GM15510 (cell line): Measurements from ENCODE around the gene ARG1.

ENCODE experiments used
- POLR2A ChIP-seq: IDR thresholded peaks from 3 replicates; pipeline ENCODE4 v1.6.1; 2011; ENCODE audit warnings: borderline replicate concordance; ENCODE audit not compliant: insufficient read length; ENCODE audit errors: extremely low read depth

ARG1 gene

DNA sequence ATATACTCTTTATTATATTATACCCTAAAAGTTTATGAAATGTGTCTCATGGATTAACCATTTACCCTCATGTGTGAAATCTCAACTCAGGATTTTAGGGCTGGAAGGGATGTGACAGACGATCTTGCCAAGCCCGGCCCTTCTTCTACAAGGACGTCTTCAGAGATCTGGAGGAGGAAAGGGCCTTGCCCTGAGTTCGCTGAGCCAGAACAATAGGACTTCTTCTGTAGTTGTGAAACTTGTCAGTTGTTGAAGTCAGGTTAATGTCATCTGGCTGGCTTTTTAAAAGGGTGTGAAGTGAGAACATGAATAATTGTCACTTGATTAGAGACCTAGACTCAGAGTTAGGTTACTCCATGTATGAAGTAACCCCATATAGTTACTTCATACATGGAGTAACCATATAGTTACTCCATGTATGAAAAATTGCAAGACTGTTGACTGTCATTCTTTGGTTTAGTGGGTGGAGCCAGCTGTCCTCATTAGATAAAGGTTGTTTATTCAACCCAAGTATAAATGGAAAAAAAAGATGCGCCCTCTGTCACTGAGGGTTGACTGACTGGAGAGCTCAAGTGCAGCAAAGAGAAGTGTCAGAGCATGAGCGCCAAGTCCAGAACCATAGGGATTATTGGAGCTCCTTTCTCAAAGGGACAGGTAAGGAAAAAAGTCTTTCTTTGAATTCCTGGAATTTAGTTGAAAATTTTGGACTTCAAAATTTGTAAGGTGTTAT lies at the start of gene ARG1:
ARG1 (plus strand) TSS at position 541 of the 730 bp plus-strand sequence; CDS start at position 598, 57 bp downstream.
- no peak for TF ChIP-seq POLR2A

DNA sequence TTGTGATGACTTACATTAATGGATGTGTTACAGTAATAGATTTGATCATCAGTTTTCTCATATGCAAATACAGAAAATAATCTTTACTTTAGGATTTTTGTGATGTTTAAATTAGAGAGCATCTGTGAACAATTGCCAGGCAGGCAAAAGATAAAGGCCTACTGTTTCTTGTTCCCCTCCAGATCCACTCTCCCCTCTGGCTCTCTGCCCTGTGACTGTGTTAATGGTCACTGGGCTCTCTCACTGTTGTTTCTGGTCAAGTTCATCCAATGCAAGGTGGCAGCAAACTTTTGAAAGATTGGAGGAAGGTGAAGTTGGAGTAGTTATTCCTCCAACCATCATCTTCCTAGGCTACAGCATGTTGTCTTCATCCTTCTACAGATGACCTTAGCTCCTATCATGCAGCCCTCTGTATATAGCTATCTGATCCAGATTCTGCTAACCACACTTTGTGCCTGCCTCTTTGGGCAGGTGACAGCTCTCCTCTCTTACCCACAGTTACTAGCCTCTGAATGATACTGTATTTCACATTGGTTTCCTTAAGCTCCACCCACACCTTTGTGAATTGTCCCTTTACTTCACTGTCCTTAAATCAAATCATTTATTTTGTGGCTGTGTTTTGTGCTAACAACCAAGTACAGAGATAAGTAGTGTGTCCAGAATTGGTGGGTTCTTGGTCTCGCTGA lies 48.9 kb upstream of the ARG1 start:
- no peak for TF ChIP-seq POLR2A

DNA sequence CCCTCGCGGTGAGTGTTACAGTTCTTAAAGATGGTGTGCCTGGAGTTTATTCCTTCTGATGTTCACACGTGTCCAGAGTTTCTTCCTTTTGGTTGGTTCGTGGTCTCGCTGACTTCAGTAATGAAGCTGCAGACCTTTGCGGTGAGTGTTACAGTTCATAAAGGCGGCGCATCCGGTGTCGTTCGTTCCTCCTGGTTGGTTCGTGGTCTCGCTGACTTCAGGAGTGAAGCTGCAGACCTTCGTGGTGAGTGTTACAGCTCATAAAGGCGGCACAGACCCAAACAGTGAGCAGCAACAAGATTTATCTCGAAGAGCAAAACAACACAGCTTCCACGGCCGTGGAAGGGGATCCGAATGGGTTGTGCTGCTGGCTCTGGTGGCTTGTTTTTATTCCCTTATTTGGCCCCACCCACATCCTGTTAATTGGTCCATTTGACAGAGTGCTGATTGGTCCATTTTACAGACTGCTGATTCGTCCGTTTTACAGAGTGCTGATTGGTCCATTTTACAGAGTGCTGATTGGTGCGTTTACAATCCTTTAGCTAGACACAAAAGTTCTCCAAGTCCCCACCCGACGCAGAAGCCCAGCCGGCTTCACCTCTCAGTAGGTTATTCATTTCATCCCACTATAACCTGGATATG lies 48.2 kb upstream of the ARG1 start:
- no peak for TF ChIP-seq POLR2A

DNA sequence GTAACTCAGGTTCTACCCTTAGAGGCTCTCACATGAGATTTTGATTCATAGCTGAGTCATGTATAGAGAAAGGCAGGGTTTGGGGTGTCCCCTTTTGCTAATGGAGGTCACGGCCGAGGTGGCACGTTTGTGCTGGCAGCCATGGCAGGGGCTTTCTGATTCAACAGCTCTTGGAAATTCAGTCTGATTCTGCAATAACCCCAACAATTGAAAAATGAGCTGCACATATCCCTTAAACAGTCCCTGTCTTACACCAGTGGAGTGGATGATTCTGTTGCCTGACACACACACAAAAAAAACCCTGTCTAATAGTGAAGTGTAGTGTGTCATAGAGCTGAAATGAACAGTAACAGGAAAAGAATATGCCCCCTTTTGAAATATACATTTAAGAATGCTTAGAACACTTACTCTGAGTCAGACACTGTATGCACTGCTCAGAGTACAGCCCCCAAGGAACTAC lies 40.4 kb upstream of the ARG1 start:
- no peak for TF ChIP-seq POLR2A

DNA sequence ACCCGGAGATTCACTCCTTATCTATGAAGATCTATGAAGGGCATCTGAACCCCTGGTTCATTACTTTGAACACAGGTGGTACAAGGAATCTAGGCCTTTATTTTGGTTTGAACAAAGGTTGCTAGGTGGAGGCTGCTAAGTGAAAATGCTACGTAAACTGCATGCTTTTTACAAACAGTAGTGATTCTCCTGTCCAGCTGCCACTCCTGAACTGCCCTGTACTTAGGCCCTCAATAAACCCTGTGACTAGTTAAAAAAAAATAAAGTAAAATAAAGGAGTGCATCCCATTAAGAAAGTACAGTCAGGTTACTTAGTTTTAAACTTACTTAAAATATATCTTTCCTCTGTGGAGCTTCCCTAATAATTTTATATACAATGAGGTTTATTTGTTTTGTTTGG lies 27.7 kb upstream of the ARG1 start:
- TF ChIP-seq POLR2A: no peak

DNA sequence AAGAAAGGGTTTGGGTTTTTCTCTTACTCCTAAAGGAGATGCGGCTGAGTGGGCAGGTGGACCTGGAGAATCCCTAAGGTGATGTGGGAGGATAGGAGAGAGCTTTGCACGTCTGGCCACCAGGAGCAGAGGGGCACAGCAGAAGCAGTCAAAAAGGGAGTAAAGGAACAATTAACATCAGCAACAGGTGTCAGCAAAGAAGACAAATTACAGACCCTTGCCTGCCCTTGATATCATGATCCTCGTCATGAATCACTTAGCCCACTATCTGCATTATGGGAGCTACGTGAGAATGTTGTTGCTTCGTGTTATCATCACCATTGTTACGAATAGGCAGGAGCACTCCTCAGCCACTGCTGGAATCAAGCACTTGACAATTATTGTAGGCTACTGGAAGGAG lies 25.5 kb upstream of the ARG1 start:
- TF ChIP-seq POLR2A: no peak

DNA sequence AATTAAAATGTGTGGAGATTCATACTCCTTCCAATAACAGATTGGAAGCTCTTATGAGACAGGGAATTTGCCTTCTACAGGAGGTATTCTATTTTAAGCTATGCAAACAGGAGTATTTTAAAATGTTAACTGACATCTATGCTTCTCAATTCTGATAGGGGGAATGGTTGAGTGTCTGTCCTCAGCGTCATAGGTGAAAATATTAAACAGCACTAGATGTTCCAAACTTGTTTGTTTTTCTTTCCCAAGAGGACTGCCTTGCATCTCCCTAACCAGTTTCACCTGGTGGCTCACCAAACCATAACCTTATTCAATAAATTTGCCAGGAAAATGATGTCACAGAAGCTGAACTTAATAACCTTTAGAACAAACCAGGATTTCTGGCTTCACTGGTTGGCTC lies 24.6 kb upstream of the ARG1 start:
- TF ChIP-seq POLR2A: no peak

DNA sequence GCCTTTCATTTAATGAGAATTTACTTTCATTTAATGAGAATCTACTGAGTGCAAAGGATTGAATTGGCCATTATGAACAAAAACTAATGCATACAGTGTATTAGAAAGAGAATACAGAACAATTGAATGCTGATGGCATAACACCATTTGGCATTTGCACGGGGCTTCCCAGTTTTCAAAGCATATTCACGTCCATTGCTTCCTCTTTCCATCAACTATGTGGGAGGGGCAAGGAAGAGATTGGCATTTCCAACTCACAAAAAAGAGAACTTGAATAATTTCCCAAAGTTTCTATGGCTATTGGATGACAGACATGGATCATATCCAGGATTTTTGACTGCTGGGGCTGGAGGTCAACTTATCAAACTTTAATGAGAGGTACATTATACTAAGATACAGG lies 23.2 kb upstream of the ARG1 start:
- no peak for TF ChIP-seq POLR2A

DNA sequence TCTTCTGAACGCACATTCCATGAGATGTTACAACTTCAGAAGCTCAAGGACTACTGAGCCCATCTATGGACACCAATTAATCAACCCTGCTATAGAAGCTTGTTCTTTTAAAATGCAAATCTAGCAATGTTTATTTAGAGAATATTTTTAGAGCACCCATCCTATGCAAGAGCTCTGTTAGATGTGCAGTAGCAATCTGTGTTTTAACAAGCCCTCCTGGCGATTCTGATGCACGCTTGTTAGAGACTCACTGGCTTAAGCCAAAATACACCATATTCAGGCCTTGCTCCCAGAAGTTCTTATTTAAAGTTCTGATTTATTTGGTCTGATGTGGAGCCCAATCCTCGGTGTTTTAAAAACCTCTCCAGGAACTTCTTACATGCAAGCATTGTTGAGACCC lies 21.1 kb upstream of the ARG1 start:
- no peak for TF ChIP-seq POLR2A

DNA sequence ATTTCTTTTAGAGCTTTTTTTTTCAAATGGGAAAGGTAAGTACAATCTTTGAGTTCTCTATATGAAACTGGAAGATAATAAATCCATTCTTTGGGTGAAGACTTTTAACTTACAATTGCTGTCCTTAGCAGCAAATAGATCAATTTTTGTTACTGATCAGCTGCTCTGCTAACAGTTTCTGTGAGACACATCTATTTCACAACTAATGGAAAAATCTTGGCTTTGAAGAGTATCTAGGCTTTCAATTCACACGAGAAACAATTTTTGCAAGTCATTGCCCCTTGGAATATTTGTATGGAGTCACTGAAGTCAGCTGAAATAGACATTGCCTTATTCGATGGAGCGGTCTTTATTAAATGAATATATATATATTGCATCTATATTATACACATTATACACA lies 20.5 kb upstream of the ARG1 start:
- TF ChIP-seq POLR2A: no peak

DNA sequence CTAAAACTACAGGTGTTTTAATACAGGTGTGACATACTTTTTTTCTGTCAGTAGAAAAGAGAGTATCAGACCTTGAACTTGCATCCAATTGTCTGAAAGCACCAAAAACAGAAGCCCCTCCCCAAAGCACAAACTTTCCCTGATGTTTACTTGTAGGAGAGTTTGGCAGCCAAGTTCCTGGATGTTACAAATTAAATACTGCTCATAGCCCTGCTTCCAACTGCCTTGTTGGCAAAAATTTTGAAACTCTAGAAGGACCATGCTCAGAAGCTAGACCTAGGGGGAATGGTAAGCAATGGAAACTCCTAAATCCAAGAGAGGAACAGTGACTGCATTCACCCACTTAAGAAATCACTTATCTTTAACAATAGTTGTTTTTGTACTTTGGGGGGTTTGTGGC lies 17.0 kb upstream of the ARG1 start:
- TF ChIP-seq POLR2A: no peak

DNA sequence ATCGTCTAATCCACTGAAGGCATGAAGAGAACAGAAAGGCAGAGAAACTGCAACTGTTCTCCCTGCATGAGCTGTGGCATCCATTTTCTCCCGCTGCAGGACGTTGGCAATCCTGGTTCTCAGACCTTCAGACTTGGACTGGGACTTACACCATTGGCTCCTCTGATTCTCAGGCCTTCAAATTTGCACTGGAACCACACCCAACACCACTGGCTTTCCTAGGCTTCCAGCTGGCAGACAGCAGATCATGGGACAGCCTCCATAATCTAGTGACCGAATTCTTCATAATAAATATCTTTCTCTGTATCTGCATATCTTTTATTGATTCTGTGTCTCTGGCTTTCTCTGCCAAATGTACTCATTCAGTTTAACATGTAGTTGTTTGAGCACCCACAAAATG lies 14.1 kb upstream of the ARG1 start:
- TF ChIP-seq POLR2A: no peak

DNA sequence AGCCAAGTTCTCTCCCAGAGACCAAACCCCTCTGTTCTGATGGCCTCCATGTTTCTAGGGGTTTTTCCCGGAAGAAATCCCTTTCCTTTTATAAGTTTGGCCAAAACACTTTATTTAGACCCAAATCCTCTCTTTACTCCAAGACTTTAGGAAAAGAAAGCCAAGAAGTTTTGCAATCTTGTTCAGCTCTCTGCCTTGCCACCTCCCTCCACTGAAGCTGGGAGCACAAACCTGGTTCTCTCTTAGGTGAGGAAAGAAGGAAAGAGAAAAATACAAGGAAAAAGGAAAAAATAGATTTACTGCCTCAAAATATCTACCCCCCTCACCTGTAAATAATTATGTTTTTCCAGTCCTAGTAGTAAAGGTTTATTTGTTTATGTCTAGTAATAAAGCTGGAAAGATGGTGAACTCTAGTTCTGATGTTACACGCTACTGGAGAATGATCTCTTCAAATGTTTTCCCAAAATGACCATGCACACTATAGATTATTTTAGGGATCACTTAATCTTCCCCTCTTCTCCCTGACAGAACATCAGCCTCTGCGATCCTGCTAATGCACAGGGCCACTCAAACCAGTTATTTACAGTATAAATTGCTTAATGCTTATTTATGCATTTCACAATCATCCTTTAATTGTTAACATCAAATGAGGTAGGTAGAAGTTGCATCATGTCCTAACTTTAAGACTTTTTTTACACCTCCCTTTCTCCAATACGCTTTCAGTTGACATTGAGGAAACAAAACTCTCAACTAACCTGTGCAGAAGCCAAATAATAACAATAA lies 10.9 kb upstream of the ARG1 start:
- no peak for TF ChIP-seq POLR2A

DNA sequence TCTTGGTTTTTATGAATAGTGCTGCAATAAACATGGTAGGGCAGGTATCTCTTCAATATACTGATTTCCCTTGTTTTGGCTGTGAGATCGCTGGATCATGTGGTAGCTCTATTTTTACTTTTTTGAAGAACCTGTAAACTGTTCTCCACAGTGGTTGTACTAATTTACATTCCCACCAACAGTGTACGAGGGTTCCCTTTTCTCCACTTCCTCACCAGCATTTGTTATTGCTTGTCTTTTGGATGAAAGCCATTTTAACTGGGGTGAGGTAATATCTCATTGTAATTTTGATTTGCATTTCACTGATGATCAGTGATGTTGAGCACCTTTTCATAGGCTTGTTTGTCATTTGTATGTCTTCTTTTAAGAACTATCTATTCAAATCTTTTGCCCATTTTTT lies 8.0 kb upstream of the ARG1 start:
- no peak for TF ChIP-seq POLR2A

DNA sequence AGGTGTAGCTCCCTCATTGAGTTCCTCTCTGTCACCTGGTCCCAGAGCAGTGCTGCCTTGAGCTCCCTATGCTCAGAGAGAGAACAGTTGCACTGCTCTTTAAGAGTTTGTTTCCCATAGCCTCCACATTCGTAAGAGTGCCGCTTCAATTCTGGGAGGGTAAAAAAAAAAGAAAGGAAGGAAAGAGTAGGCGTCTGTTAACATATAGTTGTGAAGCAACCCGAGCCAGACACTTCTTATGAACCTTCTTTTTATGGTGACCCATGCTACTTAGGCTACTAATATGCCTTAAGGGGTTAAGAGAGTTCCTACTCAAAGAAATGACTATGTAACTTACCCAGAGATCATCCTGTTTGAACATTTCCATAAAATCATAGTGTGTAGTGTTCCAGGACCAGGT lies 4.3 kb upstream of the ARG1 start:
- TF ChIP-seq POLR2A: no peak

DNA sequence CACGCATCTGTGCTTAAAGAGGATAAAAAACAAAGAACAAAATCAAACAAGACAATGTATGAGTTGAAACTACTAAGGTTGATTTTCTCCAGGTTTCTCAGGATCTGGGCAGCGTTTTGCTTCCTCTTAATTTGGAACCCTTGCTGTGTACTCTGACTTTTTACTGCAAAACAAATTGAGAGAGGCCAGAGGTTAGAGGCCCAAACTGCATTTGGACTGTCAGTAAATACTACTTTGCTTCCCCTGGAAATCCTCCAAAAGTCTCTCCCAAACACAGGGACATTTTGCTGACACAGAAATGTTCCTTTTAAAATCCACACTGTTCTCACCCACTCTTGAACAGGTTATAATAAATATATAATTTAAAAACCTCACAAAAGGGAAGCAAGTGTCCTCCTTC lies 1.1 kb downstream of the ARG1 start:
- TF ChIP-seq POLR2A: no peak

DNA sequence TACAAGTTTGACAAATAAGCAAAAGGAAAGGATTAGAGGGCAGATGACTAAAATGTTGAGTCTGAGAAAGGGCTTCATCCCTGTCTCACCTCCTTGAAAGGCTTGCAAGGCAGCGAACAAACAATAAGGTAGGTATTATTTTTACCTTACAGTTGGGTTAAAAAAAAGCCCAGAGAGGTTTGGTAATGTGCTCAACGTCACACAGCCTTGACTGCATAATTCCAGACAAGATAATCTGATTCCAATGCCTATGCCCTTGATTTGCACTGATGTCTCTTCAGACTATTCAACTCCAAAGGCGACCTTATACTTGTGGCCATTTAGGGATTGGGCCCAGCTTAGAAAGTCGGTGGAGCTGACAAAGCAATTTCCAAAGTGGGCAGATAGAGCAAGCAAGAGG lies 1.7 kb downstream of the ARG1 start:
- no peak for TF ChIP-seq POLR2A
